IMR-90 (cell line): Measurements from ENCODE around the gene DSCAML1. TPM values are rescaled to one million over a fixed set of nuclear protein-coding genes. Genes with fewer than 3 reads are reported as not detected.

Experiments
- ATAC-seq: fragments of 200-7000 bp; cut with Tn5 transposase; 2 replicates; pipeline ENCODE4 v1.9.1; 2020; ENCODE audit warnings: low read depth, mild to moderate bottlenecking, moderate library complexity
- BruUV-seq: library from RNA; stranded (reverse); fragments of 400-500 nt; replicated peaks from 2 replicates; lab custom pipeline; 2021; lab: Mats Ljungman, UMichigan
- CTCF ChIA-PET: fragments of 300-600 bp; formaldehyde crosslinking; extraction: SDS; loops from one replicate; lab custom pipeline; 2021; ENCODE audit warnings: antibody characterized with exemption; lab: Yijun Ruan, JAX
- POLR2A ChIA-PET: fragments of 300-600 bp; sonication (Branson Sonifier 250); formaldehyde crosslinking; loops from one replicate; lab custom pipeline; 2022; ENCODE audit warnings: antibody characterized with exemption; ENCODE audit not compliant: unreplicated experiment; lab: Charles Lee
- DNase-seq: peaks from one replicate; pipeline ENCODE4 v3.0.0; 2013
- H2AFZ ChIP-seq: replicated peaks from 2 replicates; pipeline ENCODE3; 2013; ENCODE audit warnings: low read length, mild to moderate bottlenecking; ENCODE audit not compliant: poor library complexity
- H2AK5ac ChIP-seq: 2 replicates; pipeline ENCODE4 v1.6.1; 2013; ENCODE audit warnings: low read depth, low read length, inconsistent platforms
- H2AK9ac ChIP-seq: replicated peaks from 2 replicates; pipeline ENCODE3; 2013; ENCODE audit warnings: mild to moderate bottlenecking, low read depth, low read length, moderate library complexity; ENCODE audit not compliant: poor library complexity
- H2BK120ac ChIP-seq: 2 replicates; pipeline ENCODE4 v1.6.1; 2013; ENCODE audit warnings: low read depth, low read length, inconsistent platforms
- H2BK15ac ChIP-seq: 3 replicates; pipeline ENCODE4 v1.6.1; 2013; ENCODE audit warnings: low read depth, low read length, inconsistent platforms
- H2BK20ac ChIP-seq: 2 replicates; pipeline ENCODE4 v1.6.1; 2013; ENCODE audit warnings: low read depth, mild to moderate bottlenecking, inconsistent platforms, low read length, moderate library complexity
- H2BK5ac ChIP-seq: 2 replicates; pipeline ENCODE4 v1.6.1; 2013; ENCODE audit warnings: mild to moderate bottlenecking, low read depth, low read length, inconsistent platforms; ENCODE audit not compliant: poor library complexity, severe bottlenecking
- H3K14ac ChIP-seq: replicated peaks from 2 replicates; pipeline ENCODE4 v1.6.1; 2013; ENCODE audit warnings: low read depth, low read length, inconsistent platforms
- H3K18ac ChIP-seq: 2 replicates; pipeline ENCODE4 v1.6.1; 2013; ENCODE audit warnings: low read depth, low read length, control low read depth
- H3K23ac ChIP-seq: 2 replicates; pipeline ENCODE4 v1.6.1; 2013; ENCODE audit warnings: low read depth, low read length, inconsistent platforms
- H3K27ac ChIP-seq: 2 replicates; pipeline ENCODE4 v1.5.1; 2013; ENCODE audit warnings: mild to moderate bottlenecking, control low read depth, low read length; ENCODE audit not compliant: insufficient read depth
- H3K27me3 ChIP-seq: 2 replicates; pipeline ENCODE4 v1.6.1; 2013; ENCODE audit warnings: low read length; ENCODE audit not compliant: control insufficient read depth, insufficient read depth
- H3K36me3 ChIP-seq: 2 replicates; pipeline ENCODE4 v1.6.1; 2013; ENCODE audit warnings: low read length, mixed read lengths; ENCODE audit not compliant: control insufficient read depth, insufficient read depth
- H3K4ac ChIP-seq: 2 replicates; pipeline ENCODE4 v1.6.1; 2013; ENCODE audit warnings: low read depth, low read length, inconsistent platforms
- H3K4me1 ChIP-seq: 2 replicates; pipeline ENCODE4 v1.6.1; 2013; ENCODE audit warnings: low read length, mixed read lengths; ENCODE audit not compliant: control insufficient read depth, insufficient read depth
- H3K4me2 ChIP-seq: 2 replicates; pipeline ENCODE4 v1.6.1; 2013; ENCODE audit warnings: low read depth, mild to moderate bottlenecking, control low read depth, low read length, moderate library complexity
- H3K4me3 ChIP-seq: 2 replicates; pipeline ENCODE4 v1.5.1; 2013; ENCODE audit warnings: low read depth, mild to moderate bottlenecking, control low read depth, low read length, moderate library complexity; ENCODE audit not compliant: insufficient read depth
- H3K56ac ChIP-seq: 2 replicates; pipeline ENCODE4 v1.6.1; 2013; ENCODE audit warnings: low read length, inconsistent platforms; ENCODE audit not compliant: insufficient read depth; ENCODE audit errors: extremely low read depth
- H3K79me1 ChIP-seq, 2 experiments: 2 replicates each; pipeline ENCODE4 v1.6.1; 2013; ENCODE audit warnings: low read length in 2 of 2, inconsistent platforms in 1 of 2, low read depth in 1 of 2
- H3K9ac ChIP-seq: 2 replicates; pipeline ENCODE4 v1.6.1; 2013; ENCODE audit warnings: low read depth, low read length, control low read depth
- H3K9me1 ChIP-seq: 2 replicates; pipeline ENCODE4 v1.6.1; 2013; ENCODE audit warnings: low read length, inconsistent platforms; ENCODE audit not compliant: insufficient read depth
- H3K9me3 ChIP-seq: 2 replicates; pipeline ENCODE4 v1.6.1; 2013; ENCODE audit warnings: low read length; ENCODE audit not compliant: control insufficient read depth, insufficient read depth
- H4K20me1 ChIP-seq: 2 replicates; pipeline ENCODE4 v1.6.1; 2013; ENCODE audit warnings: low read length, inconsistent platforms; ENCODE audit not compliant: insufficient read depth
- H4K5ac ChIP-seq: 2 replicates; pipeline ENCODE4 v1.6.1; 2013; ENCODE audit warnings: mild to moderate bottlenecking, low read depth, low read length, control low read depth
- H4K8ac ChIP-seq, 2 experiments: 2 replicates each; pipeline ENCODE4 v1.6.1; 2013; ENCODE audit warnings: low read depth in 2 of 2, low read length in 2 of 2, control low read depth in 1 of 2, inconsistent platforms in 1 of 2
- H4K91ac ChIP-seq: 2 replicates; pipeline ENCODE4 v1.6.1; 2013; ENCODE audit warnings: low read depth, low read length, inconsistent platforms; ENCODE audit not compliant: insufficient read depth
- BHLHE40 ChIP-seq: fragments of 150-350 bp; IDR thresholded peaks from 2 replicates; pipeline ENCODE4 v1.6.1; 2016; ENCODE audit warnings: mild to moderate bottlenecking, low read depth, low read length
- CEBPB ChIP-seq: IDR thresholded peaks from 2 replicates; pipeline ENCODE4 v1.6.1; 2012; ENCODE audit warnings: low read depth, low read length, improper control_type of control experiment
- CHD1 ChIP-seq: IDR thresholded peaks from 2 replicates; pipeline ENCODE4 v1.6.1; 2012; ENCODE audit warnings: low read depth, low read length, improper control_type of control experiment
- FOS ChIP-seq: fragments of 150-350 bp; IDR thresholded peaks from 2 replicates; pipeline ENCODE4 v1.6.1; 2016; ENCODE audit warnings: low read depth, low read length
- MAFK ChIP-seq: IDR thresholded peaks from 2 replicates; pipeline ENCODE4 v1.6.1; 2012; ENCODE audit warnings: low read depth, low read length, improper control_type of control experiment
- MAZ ChIP-seq: IDR thresholded peaks from 2 replicates; pipeline ENCODE4 v1.6.1; 2012; ENCODE audit warnings: low read depth, mild to moderate bottlenecking, low read length, improper control_type of control experiment, moderate library complexity, borderline replicate concordance
- MXI1 ChIP-seq: IDR thresholded peaks from 2 replicates; pipeline ENCODE4 v1.6.1; 2012; ENCODE audit warnings: low read depth, mild to moderate bottlenecking, low read length, moderate library complexity, borderline replicate concordance
- NFE2L2 ChIP-seq: fragments of 150-350 bp; IDR thresholded peaks from 2 replicates; pipeline ENCODE4 v1.6.1; 2016; ENCODE audit warnings: low read depth, mild to moderate bottlenecking, low read length
- POLR2A ChIP-seq: IDR thresholded peaks from 2 replicates; pipeline ENCODE4 v1.6.1; 2012; ENCODE audit warnings: mild to moderate bottlenecking, low read depth, low read length
- RAD21 ChIP-seq: IDR thresholded peaks from 2 replicates; pipeline ENCODE4 v1.6.1; 2012; ENCODE audit warnings: low read length, improper control_type of control experiment
- RCOR1 ChIP-seq: IDR thresholded peaks from 2 replicates; pipeline ENCODE4 v1.6.1; 2012; ENCODE audit warnings: mild to moderate bottlenecking, low read length, improper control_type of control experiment; ENCODE audit not compliant: insufficient replicate concordance
- RFX5 ChIP-seq: IDR thresholded peaks from 2 replicates; pipeline ENCODE4 v1.8.0; 2012; ENCODE audit warnings: low read depth, mild to moderate bottlenecking, low read length, moderate library complexity
- SMC3 ChIP-seq: fragments of 150-350 bp; IDR thresholded peaks from 2 replicates; pipeline ENCODE4 v1.6.1; 2016; ENCODE audit warnings: low read depth, mild to moderate bottlenecking, antibody characterized with exemption, low read length, moderate library complexity
- WGBS, 2 experiments: methylation state at CpG; one replicate each; pipeline versions ENCODE4 v1.1.5 to v1.1.7; 2013; ENCODE audit warnings: missing lambda C conversion rate in 2 of 2; ENCODE audit not compliant: insufficient read length in 1 of 2; ENCODE audit errors: extremely low coverage in 2 of 2; 5-methylcytosine and 5-hydroxymethylcytosine counted together
- dilution Hi-C: fragments of 300-500 bp; cut with HindIII; formaldehyde crosslinking; loops from one replicate; pipeline ENCODE4 v1.14.3; 2018; ENCODE audit warnings: low sequenced_read_pairs; ENCODE audit not compliant: unreplicated experiment
- in situ Hi-C: fragments of 300-500 bp; cut with MboI; formaldehyde crosslinking; loops from 3 replicates; pipeline ENCODE4 v1.14.3; 2019; ENCODE audit warnings: low sequenced_read_pairs, inconsistent platforms, mixed read lengths
- intact Hi-C: fragments of 100-400 bp; cut with micrococcal nuclease; formaldehyde crosslinking; loops from 2 replicates; pipeline ENCODE4 v1.10.0; 2022
- polyA plus RNA-seq, 3 experiments: library from polyadenylated mRNA; depleted of rRNA; stranded (reverse); fragments of >200 nt; gene quantifications; 2 replicates each; pipeline ENCODE4 v1.2.3, GENCODE V29; 2012; ENCODE audit warnings: low replicate concordance in 1 of 3
- total RNA-seq: library from RNA; depleted of rRNA; stranded (reverse); fragments of >200 nt; gene quantifications from 2 replicates; pipeline ENCODE4 v1.2.3, GENCODE V29; 2012
- TF ChIP-seq, protein P1 (sequence below): fragments of 150-350 bp; IDR thresholded peaks from 2 replicates; pipeline ENCODE4 v1.6.1; 2016; ENCODE audit warnings: low read depth, mild to moderate bottlenecking, low read length, moderate library complexity, borderline replicate concordance
- TF ChIP-seq, protein P2 (sequence below): fragments of 150-350 bp; IDR thresholded peaks from 2 replicates; pipeline ENCODE4 v1.6.1; 2017; ENCODE audit warnings: mild to moderate bottlenecking, antibody characterized with exemption, low read length, low read depth

DSCAML1 gene
- total and polyA plus RNA-seq, 2 of the 4 experiments (the other 2 are of a cell fraction) = not detected

DNA sequence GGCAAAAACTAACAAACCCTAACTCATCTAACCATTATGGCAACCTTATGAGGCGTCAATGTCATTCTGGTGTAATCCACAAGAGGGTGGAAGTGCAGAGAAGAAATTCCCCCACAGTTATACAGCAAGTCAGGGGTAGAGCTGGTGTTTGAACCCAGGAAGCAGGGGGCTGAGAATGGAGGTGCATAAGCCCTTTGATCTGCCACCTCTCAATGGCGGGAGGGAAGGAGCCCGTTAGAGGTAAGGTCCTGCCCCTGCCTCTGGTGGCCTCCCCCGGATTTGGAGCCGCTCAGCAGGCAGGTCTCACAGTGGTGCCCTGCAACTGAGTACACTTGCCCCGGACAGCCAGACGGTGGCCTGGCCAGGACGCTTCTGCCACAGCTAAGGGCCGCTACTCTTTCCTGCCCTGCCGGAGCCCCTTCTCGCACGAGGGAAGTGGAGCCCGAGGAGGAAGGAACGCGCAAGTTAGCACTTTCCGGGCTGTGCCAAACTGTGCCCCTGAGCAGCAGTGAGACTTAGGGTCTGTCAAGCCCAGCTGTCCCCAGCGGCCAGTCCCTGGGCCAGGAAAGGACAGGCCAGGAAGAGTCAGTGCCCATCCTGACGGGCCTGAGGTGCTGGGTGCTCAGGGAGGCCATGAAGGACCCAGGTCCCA is 26.4 kb upstream of the DSCAML1 start:
- H3K9ac ChIP-seq = no peak overlapping the region
- no peak overlapping the region for H2AK5ac ChIP-seq
- H2AK9ac ChIP-seq = peak overlapping the region; percentile 19
- H3K27me3 ChIP-seq = peaks cover 2% of the 10 kb centered on the region; the same call in 1 of the 2 replicates
- no peak overlapping the region for H3K14ac ChIP-seq
- H4K20me1 ChIP-seq = no peaks in the 10 kb centered on the region
- no peaks in the 10 kb centered on the region for H3K79me1 ChIP-seq
- H2BK5ac ChIP-seq = no peak overlapping the region
- in situ Hi-C loops (no loop called here), dilution Hi-C loops (no loop called here), intact Hi-C loops (no loop called here)
- H3K23ac ChIP-seq = no peak overlapping the region
- no peaks in the 10 kb centered on the region for H3K9me1 ChIP-seq
- DNase-seq (no peak), ATAC-seq (no peak)
- TF ChIP-seq NFE2L2 (no peak), MAZ (no peak), CEBPB (no peak), MXI1 (no peak), BHLHE40 (no peak), FOS (no peak), CHD1 (no peak), SMC3 (no peak), RCOR1 (no peak), POLR2A (no peak), MAFK (no peak), RFX5 (no peak), RAD21 (no peak)
- TF ChIP-seq, protein P1, sequence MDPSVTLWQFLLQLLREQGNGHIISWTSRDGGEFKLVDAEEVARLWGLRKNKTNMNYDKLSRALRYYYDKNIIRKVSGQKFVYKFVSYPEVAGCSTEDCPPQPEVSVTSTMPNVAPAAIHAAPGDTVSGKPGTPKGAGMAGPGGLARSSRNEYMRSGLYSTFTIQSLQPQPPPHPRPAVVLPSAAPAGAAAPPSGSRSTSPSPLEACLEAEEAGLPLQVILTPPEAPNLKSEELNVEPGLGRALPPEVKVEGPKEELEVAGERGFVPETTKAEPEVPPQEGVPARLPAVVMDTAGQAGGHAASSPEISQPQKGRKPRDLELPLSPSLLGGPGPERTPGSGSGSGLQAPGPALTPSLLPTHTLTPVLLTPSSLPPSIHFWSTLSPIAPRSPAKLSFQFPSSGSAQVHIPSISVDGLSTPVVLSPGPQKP = no peak
- TF ChIP-seq, protein P2, sequence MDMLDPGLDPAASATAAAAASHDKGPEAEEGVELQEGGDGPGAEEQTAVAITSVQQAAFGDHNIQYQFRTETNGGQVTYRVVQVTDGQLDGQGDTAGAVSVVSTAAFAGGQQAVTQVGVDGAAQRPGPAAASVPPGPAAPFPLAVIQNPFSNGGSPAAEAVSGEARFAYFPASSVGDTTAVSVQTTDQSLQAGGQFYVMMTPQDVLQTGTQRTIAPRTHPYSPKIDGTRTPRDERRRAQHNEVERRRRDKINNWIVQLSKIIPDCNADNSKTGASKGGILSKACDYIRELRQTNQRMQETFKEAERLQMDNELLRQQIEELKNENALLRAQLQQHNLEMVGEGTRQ = no peak
- CTCF ChIA-PET = interaction anchor here (0.9 kb wide), 1 partner anchor 22 kb away, joined by 3 read pairs; no protein-coding TSS in a partner anchor
- H3K36me3 ChIP-seq = no peaks in the 10 kb centered on the region
- BruUV-seq = no TSS peak
- H3K4ac ChIP-seq = no peak overlapping the region
- WGBS, 2 experiments = 59% methylated on average over 14 of the region's 18 CpGs; no CpG with 5 or more reads in 1 of the 2 experiments
- no peaks in the 10 kb centered on the region for H3K9me3 ChIP-seq
- no peak overlapping the region for H4K91ac ChIP-seq
- no peak overlapping the region for H3K27ac ChIP-seq
- no peak overlapping the region for H2BK15ac ChIP-seq
- no peak overlapping the region for H3K18ac ChIP-seq
- H2BK120ac ChIP-seq = no peak overlapping the region
- H3K4me1 ChIP-seq = peaks cover 3% of the 10 kb centered on the region; the same call in 1 of the 2 replicates
- no peak overlapping the region for H3K56ac ChIP-seq
- POLR2A ChIA-PET = no interaction called here
- H2BK20ac ChIP-seq = no peak overlapping the region
- no peak overlapping the region for H3K4me3 ChIP-seq
- no peak overlapping the region for H4K5ac ChIP-seq
- no peak overlapping the region for H3K4me2 ChIP-seq
- no peak overlapping the region for H4K8ac ChIP-seq
- H2AFZ ChIP-seq = peak overlapping the region; percentile 76
